Uterus (tissue), 4 donors: ENCODE results near the gene MACROD1. TPM values are rescaled to one million over a fixed set of nuclear protein-coding genes. Genes with fewer than 3 reads are reported as not detected.

ENCODE experiments used
- DNase-seq, 2 donors: peaks; one replicate each; pipeline ENCODE4 v3.0.0-alpha.2; 2019 to 2020
- H3K27ac ChIP-seq, 2 donors: fragments of 200-600 bp; sonication (generic); 1 replicate in 1 of 2; 2 replicates in 1 of 2; pipeline ENCODE4 v1.5.1; 2016 to 2018
- H3K27me3 ChIP-seq, 2 donors: fragments of 200-600 bp; sonication (generic); one replicate each; pipeline ENCODE4 v1.5.1; 2018 to 2019; ENCODE audit warnings: control low read depth in 1 of 2
- H3K36me3 ChIP-seq, 2 donors: fragments of 200-600 bp; sonication (generic); one replicate each; pipeline ENCODE4 v1.5.1; 2019; ENCODE audit warnings: control low read depth in 1 of 2
- H3K4me1 ChIP-seq, 2 donors: fragments of 200-600 bp; sonication (generic); one replicate each; pipeline ENCODE4 v1.5.1; 2018 to 2019; ENCODE audit warnings: control low read depth in 1 of 2
- H3K4me3 ChIP-seq, 2 donors: fragments of 200-600 bp; sonication (generic); 1 replicate in 1 of 2; 2 replicates in 1 of 2; pipeline ENCODE4 v1.5.1; 2018 to 2019; ENCODE audit warnings: mild to moderate bottlenecking in 1 of 2
- H3K9me3 ChIP-seq, 2 donors: fragments of 200-600 bp; sonication (generic); one replicate each; pipeline ENCODE4 v1.5.1; 2019; ENCODE audit warnings: control low read depth in 1 of 2
- POLR2A ChIP-seq, 2 donors: fragments of 450-650 bp; IDR thresholded peaks; one replicate each; pipeline ENCODE4 v1.6.1; 2016; ENCODE audit warnings: antibody characterized with exemption in 2 of 2, mild to moderate bottlenecking in 1 of 2, moderate library complexity in 1 of 2
- intact Hi-C: fragments of 100-400 bp; cut with DNase I; formaldehyde crosslinking; loops from one replicate; pipeline ENCODE4 v1.15.1; 2023; ENCODE audit warnings: low total_unique reads
- total RNA-seq, 4 donors: library from RNA; depleted of rRNA in 3 of 4; stranded (reverse); fragments of >200 nt in 3 of 4; gene quantifications; one replicate each; pipeline versions ENCODE4 v1.1.0 to v1.2.4, GENCODE V29; 2014 to 2023
- TF ChIP-seq, protein P1 (sequence below), 4 experiments: fragments of 200-600 bp in 2 of 4; fragments of 450-650 bp in 2 of 4; sonication (generic) in 2 of 4; IDR thresholded peaks; one replicate each; pipeline ENCODE4 v1.5.1; 2016 to 2019; ENCODE audit warnings: antibody characterized with exemption in 4 of 4, mild to moderate bottlenecking in 2 of 4, moderate library complexity in 1 of 4
- donor health status: DM: yes; HTN: yes; CAD: no.

Gene MACROD1
- total RNA-seq, 4 donors from 2014 or later: 1.8 to 27.1 (median 6.6) TPM

DNA sequence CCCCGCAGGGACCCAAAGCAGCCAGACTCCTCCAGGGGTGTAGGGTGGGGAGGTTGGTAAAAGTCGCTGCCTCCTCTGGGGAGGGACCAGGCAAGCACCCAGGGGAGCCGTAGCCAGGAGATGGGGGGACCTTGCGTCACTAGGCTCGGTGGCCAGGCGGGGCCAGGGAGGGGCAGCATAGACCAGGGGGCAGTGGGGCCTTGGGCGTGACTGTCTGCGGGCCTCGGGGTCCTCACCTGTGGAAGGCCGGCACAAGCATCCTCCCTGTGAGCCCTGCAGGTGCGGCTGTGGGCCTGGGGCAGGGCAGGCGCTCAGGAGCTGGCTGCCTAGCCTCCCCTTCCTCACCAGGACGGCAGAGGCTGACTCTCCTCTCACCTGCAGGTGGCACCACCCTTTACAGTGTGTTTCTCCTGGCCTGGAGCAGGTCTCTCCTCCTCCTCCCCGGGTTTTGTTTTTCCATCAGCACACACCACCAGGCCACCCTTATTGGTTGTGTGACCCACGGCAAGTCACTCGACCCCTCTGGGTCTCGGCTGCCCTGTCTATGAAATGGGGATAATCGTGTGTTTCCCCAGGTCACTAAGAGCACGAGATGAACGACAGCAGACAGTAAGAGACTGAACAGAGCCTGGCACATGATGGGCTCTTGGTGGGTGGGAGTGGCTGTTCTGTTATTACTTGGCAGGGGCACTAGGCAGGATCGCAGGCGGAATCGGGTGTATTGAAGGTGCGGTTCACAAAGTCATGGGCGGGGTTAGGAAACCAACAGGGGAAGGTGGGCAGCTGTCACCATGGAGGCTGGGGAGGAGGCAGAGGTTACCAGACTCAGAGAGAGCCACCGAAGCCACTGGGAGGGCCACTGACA is 77.5 kb downstream of the MACROD1 start:
- TF ChIP-seq POLR2A (IDR thresholded peaks at IDR 0.05): no peak
- TF ChIP-seq, protein P1, sequence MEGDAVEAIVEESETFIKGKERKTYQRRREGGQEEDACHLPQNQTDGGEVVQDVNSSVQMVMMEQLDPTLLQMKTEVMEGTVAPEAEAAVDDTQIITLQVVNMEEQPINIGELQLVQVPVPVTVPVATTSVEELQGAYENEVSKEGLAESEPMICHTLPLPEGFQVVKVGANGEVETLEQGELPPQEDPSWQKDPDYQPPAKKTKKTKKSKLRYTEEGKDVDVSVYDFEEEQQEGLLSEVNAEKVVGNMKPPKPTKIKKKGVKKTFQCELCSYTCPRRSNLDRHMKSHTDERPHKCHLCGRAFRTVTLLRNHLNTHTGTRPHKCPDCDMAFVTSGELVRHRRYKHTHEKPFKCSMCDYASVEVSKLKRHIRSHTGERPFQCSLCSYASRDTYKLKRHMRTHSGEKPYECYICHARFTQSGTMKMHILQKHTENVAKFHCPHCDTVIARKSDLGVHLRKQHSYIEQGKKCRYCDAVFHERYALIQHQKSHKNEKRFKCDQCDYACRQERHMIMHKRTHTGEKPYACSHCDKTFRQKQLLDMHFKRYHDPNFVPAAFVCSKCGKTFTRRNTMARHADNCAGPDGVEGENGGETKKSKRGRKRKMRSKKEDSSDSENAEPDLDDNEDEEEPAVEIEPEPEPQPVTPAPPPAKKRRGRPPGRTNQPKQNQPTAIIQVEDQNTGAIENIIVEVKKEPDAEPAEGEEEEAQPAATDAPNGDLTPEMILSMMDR (IDR thresholded peaks at IDR 0.05): no peak
- Histone ChIP-seq H3K27ac (no peak overlapping the region), H3K9me3 (no peaks in the 10 kb centered on the region), H3K27me3 (no peaks in the 10 kb centered on the region), H3K4me3 (no peak overlapping the region), H3K4me1 (peaks cover 0 to 8% of the 10 kb centered on the region in 2 donors), H3K36me3 (no peaks in the 10 kb centered on the region)
- intact Hi-C loops: no loop called here
- no peak for DNase-seq

DNA sequence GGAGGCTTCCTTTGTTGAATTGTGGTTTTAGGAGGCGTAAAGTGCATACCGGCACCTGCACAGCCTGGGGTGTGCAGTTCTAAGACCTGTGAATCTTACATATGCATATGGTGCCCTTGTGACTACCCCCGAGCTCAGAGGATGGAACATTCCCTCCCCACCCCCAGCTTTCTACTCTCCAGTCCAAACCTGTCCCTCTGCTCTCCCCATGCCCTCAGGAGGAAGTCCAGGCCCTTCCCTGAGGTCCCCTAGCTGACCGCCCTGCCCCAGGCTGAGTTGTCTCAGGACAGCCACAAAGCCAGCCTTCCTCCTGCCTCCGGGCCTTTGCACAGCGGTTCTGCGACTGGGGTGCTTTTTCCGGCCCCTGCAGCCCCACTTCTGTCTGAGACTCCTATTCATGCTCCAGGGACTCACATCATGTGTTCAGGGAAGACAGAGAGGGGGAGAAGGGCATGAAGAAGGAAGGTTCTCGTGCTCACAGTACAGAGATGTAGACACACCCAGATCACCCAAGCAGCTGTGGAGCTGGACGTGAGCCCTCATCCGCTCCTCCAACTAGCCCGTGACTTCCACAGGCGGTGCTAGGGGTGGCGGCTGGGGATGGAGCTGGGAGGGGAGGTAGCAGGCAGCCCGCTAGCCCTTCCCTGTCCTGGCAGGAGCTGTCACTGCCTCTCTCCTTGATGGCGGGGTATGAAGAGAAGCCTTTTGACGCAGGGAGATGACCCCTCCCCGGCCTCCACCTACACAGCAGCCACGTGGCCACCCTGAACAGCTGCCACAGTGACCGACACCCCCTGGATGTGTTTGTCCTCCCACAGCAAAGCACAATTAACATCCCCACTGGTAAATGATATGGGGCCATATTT is 79.4 kb downstream of the MACROD1 start:
- Histone ChIP-seq H3K4me1 (peaks cover 0 to 8% of the 10 kb centered on the region in 2 donors), H3K36me3 (no peaks in the 10 kb centered on the region), H3K27me3 (no peaks in the 10 kb centered on the region), H3K4me3 (no peak overlapping the region), H3K9me3 (no peaks in the 10 kb centered on the region), H3K27ac (peak overlapping the region in 1 of 2 donors; percentile 43)
- TF ChIP-seq, protein P1 (IDR thresholded peaks at IDR 0.05): no peak
- peak; percentile 45 to 67 for DNase-seq
- intact Hi-C loops: no loop called here

DNA sequence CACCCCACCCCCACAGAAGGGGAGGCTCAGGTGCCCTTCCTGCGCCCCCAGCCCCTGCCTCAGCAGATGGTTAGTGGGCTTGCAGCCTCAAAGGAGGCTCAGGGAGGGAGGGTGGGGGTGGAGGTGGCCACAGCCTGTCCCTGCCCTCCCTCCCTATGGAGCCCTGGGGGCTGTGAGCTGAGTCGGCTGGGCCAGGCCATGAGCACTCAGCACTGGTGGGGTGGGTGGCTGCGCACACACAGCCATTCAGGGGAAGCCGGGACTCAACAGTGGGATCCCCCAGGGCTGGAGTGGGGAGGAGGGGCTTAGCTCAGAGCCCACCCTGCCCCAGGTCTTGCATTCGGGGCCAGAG is 80.0 kb downstream of the MACROD1 start:
- no peaks in the 10 kb centered on the region for H3K27me3 ChIP-seq
- H3K9me3 ChIP-seq: no peaks in the 10 kb centered on the region
- peaks cover 0 to 8% of the 10 kb centered on the region in 2 donors for H3K4me1 ChIP-seq
- TF ChIP-seq, protein P1 (IDR thresholded peaks at IDR 0.05): no peak
- TF ChIP-seq POLR2A (IDR thresholded peaks at IDR 0.05): no peak
- H3K4me3 ChIP-seq: no peak overlapping the region
- no peaks in the 10 kb centered on the region for H3K36me3 ChIP-seq
- intact Hi-C loops: no loop called here
- no peak for DNase-seq
- H3K27ac ChIP-seq: peak overlapping the region in 1 of 2 donors; percentile 43

DNA sequence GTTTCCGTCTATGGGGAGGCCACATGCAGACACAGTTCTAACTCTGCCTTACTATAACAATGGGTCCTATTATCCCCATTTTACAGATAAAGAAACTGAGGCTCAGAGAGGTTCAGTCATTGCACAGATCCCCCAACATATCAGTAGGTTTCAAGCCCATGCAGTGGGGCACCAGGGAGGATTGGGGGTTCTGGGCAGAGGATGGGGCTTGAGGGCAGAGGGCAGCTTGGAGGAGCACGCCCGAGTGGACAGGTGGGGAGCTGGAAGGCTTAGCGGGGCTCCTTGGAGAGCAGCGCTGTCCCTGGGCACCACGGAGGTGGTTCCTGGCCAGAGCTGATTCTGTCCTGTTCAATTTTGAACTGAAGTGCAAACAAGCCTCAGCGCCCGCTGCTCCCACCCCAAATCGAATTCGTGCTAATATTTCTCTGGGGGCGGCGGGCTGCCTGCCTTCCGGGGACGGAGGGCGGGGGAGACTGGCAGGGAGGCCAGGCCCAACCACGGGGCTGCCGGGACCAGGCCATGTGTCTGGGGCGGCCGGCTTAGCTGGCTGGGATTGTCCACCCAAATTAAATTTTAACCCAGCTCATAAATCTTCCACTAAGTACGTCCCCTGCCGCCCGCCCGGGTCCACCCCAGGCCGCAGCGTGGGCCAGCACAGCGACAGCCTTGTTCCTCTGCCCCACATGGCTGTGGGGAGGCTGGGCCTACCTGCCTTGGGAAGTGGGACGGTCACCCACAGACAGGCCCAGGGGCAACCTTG is 80.8 kb downstream of the MACROD1 start:
- no peaks in the 10 kb centered on the region for H3K36me3 ChIP-seq
- intact Hi-C loops: no loop called here
- H3K27me3 ChIP-seq: no peaks in the 10 kb centered on the region
- no peak overlapping the region for H3K27ac ChIP-seq
- no peak for DNase-seq
- TF ChIP-seq POLR2A (IDR thresholded peaks at IDR 0.05): no peak
- TF ChIP-seq, protein P1 (IDR thresholded peaks at IDR 0.05): no peak
- H3K4me1 ChIP-seq: peaks cover 0 to 8% of the 10 kb centered on the region in 2 donors
- no peaks in the 10 kb centered on the region for H3K9me3 ChIP-seq
- no peak overlapping the region for H3K4me3 ChIP-seq
